Measurements from ENCODE around the gene SNCAIP.
"Not testable (repeated sequence)": the region's sequence is repeated elsewhere in the genome, so short reads cannot be mapped to it uniquely, and the experiment has no call there.

SNCAIP gene

DNA sequence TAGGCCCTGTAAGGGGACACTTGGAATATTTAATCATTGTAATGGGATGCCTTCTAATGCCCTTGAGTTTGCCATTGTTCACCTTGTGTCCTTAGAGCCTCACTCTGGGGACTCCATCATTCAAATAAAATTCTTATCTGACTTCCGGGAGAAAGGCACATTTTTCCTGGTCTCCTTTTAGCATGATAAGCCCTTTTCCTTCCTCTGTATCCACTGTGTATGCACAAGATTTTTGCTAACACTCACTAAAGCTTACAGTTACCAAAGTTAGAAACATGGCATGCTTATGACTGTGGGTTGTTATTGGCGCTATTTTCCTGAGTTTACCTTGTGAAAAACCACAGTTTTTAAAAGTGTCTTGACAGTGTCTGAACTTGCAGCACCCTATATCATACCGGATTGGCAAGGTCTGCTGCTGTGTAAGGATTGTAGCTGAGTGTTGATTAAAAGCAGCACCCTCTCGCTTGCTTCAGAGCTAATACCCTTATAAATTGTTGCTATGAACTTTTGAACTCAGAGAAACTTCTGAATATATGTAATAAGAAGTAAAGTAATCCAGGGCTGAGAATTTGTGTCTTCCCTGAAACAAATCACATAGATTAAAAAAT lies 46.4 kb downstream of the SNCAIP start:
- no peak for DNase-seq (ENCODE audit: low read depth)

- DNase-seq (ENCODE audit: low read depth), result no peak
Measured at GRCh38 chr5:122362361-122362760, 50.3 kb downstream of the SNCAIP start.

DNA sequence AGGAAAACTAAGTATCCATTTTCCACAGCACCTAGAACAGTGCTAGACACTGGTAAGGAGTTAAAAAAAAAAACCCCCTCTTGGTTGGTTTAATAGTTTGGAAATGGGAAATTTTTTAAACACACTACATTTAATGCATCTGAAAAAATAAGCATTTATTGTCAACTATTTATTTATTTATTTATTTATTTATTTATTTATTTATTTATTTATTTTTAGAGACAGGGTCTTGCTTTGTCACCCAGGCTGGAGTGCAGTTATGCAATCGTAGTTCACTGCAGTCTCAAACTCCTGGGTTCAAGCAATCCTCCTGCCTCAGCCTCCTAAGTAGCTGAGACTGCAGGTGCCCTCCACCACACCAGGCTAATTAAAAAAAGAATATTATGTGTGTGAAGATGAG lies 51.6 kb downstream of the SNCAIP start:
- no peak for DNase-seq (ENCODE audit: low read depth)

DNA sequence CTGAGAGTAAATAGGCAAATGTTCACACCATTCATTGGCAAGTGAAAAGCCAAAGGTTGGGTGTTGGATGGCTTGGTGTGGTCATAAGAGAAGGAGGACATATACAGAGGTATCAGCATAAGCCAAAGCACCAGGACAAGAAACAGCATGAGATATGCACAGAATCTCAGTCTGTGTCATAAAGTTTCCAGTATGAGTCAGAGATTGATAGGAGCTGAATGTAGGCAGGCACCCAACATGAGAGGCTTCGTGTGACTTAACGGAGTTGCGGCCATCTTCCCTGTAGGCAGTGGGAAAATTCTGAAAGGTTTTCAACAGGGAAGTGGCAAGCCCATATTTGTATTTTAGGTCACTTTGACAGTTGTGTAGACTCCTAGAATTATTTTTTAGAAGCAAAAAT lies 54.5 kb downstream of the SNCAIP start:
- DNase-seq (ENCODE audit: low read depth), result no peak

GRCh38 chr5:122367456-122367855 lies 55.4 kb downstream of the SNCAIP start:
- no peak for DNase-seq (ENCODE audit: low read depth)

DNA sequence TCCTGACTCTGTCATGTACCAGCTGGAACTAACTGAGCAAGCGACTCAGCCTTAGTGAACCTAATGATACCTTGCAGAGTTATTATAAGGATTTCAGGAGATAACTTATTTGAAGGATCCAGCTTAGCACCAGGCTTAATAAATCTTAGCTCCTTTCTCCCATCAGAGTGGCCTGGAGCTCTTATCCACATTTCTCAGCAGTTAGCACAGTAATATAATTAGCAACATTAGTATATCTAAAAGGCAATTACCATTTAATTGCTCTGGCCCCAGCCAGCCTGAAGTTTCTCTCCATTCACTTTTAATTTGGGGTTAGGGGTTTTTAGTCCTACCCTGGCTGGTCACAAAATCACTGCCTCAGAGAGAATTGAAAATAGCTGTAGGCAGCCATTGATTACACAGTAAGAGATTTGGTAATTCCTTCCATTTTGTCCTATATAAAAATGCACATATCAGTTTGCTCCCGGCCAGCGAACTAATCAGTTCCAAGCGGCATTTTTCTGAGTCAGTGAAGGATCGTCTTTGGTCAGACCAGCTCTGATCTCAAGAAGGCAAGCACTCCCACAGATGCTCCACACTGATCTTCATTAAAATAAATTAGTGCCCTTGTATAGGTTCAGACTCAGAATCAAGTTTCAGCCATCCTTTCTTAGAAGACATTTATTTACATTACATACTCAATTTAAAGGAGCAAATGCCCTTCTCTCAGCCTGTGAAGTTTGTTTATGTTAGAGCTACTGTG lies 56.6 kb downstream of the SNCAIP start:
- no peak for DNase-seq (ENCODE audit: low read depth)

DNA sequence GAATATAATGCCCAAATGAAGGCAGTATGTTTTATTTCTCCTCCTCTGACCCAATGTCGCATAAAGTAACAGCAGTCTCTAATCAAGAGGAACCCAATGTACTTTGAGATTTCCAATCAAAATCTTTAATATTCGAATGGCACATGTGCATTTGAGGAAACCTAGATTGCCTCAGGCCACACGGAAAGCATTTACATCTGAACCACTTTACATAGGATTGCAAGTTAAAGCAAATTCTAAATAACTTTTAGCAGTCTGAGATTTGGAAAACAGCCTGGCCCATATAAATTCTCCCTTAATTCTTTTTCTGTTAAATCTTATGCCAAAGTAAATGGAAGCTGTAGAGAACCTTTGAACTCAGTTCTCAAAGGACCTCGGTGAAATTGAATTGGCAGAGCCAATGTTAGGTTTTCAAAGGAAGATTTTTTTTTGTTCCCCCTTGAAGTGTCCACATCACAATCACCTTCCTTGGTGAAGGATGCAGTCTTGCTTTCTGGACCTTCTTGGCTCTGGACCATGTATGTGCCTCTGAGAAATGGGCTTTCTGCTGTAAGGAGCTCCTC lies 57.3 kb downstream of the SNCAIP start:
- no peak for DNase-seq (ENCODE audit: low read depth)

GRCh38 chr5:122371511-122372151 lies 59.6 kb downstream of the SNCAIP start:
- no peak for DNase-seq (ENCODE audit: low read depth)

- DNase-seq (ENCODE audit: low read depth), result no peak
Measured at GRCh38 chr5:122374110-122374509, 62.1 kb downstream of the SNCAIP start.

DNA sequence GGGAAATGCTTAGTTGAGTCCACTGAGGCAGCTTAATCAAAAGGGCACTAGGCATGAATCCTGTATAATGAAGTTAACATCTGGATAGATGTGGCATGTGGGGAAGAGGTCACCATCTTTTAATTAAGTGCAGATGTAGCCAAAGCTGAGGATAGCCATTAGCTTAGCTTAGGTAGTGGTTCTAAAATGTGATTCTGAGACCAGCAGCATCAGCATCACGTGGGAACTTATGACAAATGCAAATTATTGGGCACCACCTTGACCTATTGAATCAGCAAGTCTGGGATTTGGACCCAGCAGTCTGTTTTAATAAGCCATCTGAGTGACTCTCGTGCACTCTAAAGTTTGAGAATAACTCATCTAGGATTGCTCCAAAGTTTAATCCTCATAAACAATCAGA lies 63.8 kb downstream of the SNCAIP start:
- DNase-seq (ENCODE audit: low read depth), result no peak

DNA sequence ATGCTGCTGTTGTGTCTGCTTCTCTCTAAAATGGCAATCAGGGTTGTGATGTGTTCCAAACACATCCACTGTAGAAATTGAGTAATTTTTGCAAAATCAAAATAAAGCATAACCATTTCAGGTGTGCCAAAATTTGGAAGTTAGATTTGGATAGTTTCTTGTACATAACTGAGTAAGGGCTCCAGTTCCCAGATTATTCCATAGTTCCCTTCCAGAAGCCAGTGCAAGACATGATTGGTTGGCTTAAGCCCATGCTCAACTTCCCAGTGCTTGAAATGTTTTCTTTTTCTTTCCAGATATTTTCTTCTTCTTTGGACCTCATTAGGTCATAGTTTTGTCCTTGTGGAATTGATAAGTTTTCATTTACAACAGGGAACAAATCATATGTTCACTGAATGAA lies 64.2 kb downstream of the SNCAIP start:
- no peak for DNase-seq (ENCODE audit: low read depth)

- no peak for DNase-seq (ENCODE audit: low read depth)
Measured at GRCh38 chr5:122377026-122377425, 65.0 kb downstream of the SNCAIP start.

DNA sequence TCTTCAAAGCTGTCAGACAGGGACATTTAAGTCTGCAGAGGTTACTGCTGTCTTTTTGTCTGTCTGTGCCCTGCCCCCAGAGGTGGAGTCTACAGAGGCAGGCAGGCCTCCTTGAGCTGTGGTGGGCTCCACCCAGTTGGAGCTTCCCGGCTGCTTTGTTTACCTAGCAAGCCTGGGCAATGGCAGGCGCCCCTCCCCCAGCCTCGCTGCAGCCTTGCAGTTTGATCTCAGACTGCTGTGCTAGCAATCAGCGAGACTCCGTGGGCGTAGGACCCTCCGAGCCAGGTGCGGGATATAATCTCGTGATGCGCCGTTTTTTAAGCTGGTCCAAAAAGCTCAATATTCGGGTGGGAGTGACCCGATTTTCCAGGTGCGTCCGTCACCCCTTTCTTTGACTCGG lies 70.9 kb downstream of the SNCAIP start:
- DNase-seq (ENCODE audit: low read depth), result not testable (repeated sequence)

DNA sequence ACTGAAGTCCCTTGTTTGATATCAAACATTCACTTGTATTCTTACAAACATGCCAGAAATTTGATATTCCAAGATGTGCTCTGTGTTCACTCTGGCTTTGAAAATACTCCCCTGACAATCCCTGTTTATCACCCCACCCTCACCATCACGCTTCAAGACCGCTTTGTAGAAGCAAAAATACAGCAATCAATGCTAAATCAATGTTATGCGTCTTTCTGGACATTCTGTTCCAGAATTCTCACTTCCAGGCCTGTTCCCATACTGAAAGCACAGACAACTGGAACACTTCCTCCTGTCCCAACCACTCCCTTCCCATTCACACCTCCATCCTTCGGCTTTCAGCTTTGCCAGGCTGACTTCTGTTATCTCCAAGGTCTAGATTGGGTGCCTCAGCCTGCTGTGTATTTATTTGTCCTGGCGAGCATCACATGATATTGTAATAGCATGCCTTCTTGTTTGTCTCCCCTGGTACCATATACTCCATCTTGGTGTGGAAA lies 72.8 kb downstream of the SNCAIP start:
- no peak for DNase-seq (ENCODE audit: low read depth)

GRCh38 chr5:122385286-122385685 lies 73.2 kb downstream of the SNCAIP start:
- no peak for DNase-seq (ENCODE audit: low read depth)

- DNase-seq (ENCODE audit: low read depth), result no peak
Measured at GRCh38 chr5:122385808-122386207, 73.8 kb downstream of the SNCAIP start.

- no peak for DNase-seq (ENCODE audit: low read depth)
Measured at GRCh38 chr5:122390154-122390553, 78.1 kb downstream of the SNCAIP start.

DNA sequence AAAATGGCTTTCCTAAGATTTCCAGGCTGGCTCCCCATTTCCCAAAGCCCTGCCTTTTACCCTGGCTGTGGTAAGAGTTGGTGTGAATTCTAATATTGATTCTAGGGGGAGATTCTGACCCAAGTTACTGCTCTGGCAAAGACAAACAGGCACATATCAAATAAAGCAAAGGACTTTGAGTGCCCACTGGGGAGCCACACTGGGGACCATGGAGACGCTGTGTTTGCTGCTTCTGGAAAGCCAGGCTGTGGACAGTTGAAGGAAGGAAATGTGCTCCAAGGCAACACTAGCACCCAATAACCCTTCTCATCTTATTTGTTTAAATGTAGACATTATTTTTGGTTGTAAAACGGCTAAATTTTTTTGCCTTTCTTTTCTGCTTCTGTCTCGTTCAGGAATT lies 78.7 kb downstream of the SNCAIP start:
- no peak for DNase-seq (ENCODE audit: low read depth)

DNA sequence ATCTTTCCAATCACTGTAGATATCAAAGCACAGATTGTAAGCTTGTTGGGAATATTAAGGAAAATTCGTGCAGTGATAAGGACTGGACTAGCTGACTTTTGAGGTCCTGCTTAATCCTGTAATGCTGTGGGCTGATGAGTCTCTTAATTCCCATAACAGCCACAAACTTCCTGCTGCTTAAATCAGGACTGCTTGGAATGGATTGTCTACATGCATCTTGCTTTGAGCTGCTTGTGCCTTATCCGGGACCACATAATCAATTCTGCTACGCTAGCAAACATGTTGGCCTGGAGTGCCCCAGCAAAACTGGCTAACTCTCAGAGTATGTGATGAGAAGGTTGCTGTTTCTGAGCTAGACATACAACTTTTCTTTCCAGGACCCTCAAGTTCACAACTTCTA lies 79.6 kb downstream of the SNCAIP start:
- DNase-seq (ENCODE audit: low read depth), result no peak

DNA sequence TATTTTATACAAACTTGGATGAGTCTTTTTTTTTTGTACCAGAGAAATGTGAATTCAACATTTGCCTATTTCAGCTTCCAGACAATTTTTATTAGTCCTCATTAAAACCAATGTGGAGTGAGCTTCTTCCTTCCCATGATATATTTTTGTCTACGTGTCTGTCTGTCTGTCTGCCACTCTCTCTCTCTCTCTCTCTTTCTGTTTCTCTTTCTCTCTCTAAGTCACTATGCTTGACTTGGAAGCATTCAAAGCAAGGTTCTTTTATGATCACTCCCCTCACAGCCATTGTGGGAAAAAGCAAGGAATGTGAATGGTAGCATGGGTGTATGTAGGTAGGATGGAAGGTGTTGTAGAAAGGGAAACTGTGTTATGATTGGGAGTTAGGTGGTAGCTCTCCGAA lies 80.2 kb downstream of the SNCAIP start:
- no peak for DNase-seq (ENCODE audit: low read depth)

GRCh38 chr5:122392824-122393223 lies 80.8 kb downstream of the SNCAIP start:
- no peak for DNase-seq (ENCODE audit: low read depth)

DNA sequence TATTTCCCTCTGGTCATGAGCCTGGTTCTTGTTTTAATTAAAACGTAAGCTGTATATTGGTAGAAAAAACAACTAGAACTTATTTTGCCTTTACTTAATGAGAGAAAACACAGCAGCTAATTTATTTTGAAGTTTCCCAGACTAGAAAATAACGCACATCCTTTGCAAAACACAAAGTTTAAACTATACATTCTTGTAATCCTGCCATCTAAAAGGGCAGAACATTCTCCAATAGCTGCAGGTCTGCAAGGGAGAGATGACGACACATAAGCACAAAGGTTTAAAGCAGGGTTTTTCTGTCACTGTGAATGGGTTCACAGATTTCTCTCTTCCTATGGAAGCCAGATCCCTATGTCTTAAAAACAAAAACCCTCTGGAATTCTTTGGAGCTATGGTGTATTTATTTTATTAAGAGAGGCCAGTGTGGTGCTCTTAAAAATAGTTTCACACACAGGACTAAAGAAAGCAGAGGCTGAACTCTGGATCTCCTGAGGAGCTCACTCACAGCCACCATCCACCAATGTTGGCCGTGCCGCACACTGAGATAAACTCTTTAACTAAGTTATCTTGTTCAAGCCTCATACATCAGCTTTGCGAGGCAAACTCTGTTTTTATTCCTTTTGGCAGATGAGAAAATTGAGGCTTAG lies 82.4 kb downstream of the SNCAIP start:
- DNase-seq (ENCODE audit: low read depth), result no peak

- DNase-seq (ENCODE audit: low read depth), result no peak
Measured at GRCh38 chr5:122398016-122398415, 86.0 kb downstream of the SNCAIP start.
